T-cell (primary cell): ENCODE results near the gene XPO4. TPM values are rescaled to one million over a fixed set of nuclear protein-coding genes. Genes with fewer than 3 reads are reported as not detected.

Source experiments
- ATAC-seq, 4 experiments: fragments of 200-7000 bp in 3 of 4; fragments of 150-1000 bp in 1 of 4; cut with Tn5 transposase; replicated peaks in 1 of 4; 1 replicate in 3 of 4; 2 replicates in 1 of 4; pipeline ENCODE4 v1.10.0; 2021; ENCODE audit warnings: moderate library complexity in 3 of 4, mild to moderate bottlenecking in 2 of 4, moderate number of reproducible peaks in 1 of 4
- CTCF ChIA-PET, 2 donors: fragments of 300-600 bp; sonication (Branson Sonifier 250); formaldehyde crosslinking; loops; one replicate each; lab custom pipeline; 2022; ENCODE audit warnings: antibody characterized with exemption in 2 of 2; lab: Charles Lee
- POLR2A ChIA-PET, 2 donors: fragments of 300-600 bp; sonication (Branson Sonifier 250); formaldehyde crosslinking; loops; one replicate each; lab custom pipeline; 2022; ENCODE audit warnings: antibody characterized with exemption in 2 of 2; lab: Charles Lee
- DNase-seq, 35 experiments: peaks; one replicate each; pipeline versions ENCODE4 v3.0.0 to v3.0.0-alpha.2; 2013 to 2023
- H3K27ac ChIP-seq: one replicate; pipeline ENCODE4 v1.5.1; 2013; ENCODE audit warnings: low read length
- H3K27me3 ChIP-seq, 2 experiments: replicated peaks in 1 of 2; 1 replicate in 1 of 2; 2 replicates in 1 of 2; pipeline versions ENCODE4 v1.6.1 to v1.7.0; 2013; ENCODE audit warnings: low read length in 1 of 2, mixed read lengths in 1 of 2; ENCODE audit not compliant: control insufficient read depth in 2 of 2, insufficient read depth in 2 of 2; ENCODE audit errors: extremely low read depth in 1 of 2
- H3K36me3 ChIP-seq, 2 donors: 1 replicate in 1 of 2; 2 replicates in 1 of 2; pipeline versions ENCODE4 v1.6.1 to v1.7.0; 2013; ENCODE audit warnings: low read length in 1 of 2; ENCODE audit not compliant: control insufficient read depth in 2 of 2, insufficient read depth in 1 of 2; ENCODE audit errors: extremely low read depth in 1 of 2
- H3K4me1 ChIP-seq, 2 experiments: 1 replicate in 1 of 2; 2 replicates in 1 of 2; pipeline versions ENCODE4 v1.6.1 to v1.7.0; 2013; ENCODE audit warnings: low read length in 2 of 2, mixed read lengths in 1 of 2; ENCODE audit not compliant: insufficient read depth in 2 of 2, control insufficient read depth in 1 of 2; ENCODE audit errors: extremely low read depth in 1 of 2
- H3K4me3 ChIP-seq, 2 donors: 1 replicate in 1 of 2; 2 replicates in 1 of 2; pipeline versions ENCODE4 v1.5.1 to v1.7.0; 2013; ENCODE audit warnings: mild to moderate bottlenecking in 2 of 2, low read length in 1 of 2, moderate library complexity in 1 of 2; ENCODE audit not compliant: control insufficient read depth in 1 of 2; ENCODE audit errors: extremely low read depth in 1 of 2
- H3K9me3 ChIP-seq: 2 replicates; pipeline ENCODE4 v1.7.0; 2013
- H3K27ac Mint-ChIP-seq, 2 donors: one replicate each; pipeline ENCODE4 v1.8.0; 2020 to 2021; ENCODE audit warnings: mild to moderate bottlenecking in 2 of 2, mixed read lengths in 2 of 2
- H3K27me3 Mint-ChIP-seq, 2 donors: one replicate each; pipeline ENCODE4 v1.8.0; 2021 to 2022; ENCODE audit warnings: mixed read lengths in 2 of 2
- H3K36me3 Mint-ChIP-seq: one replicate; pipeline ENCODE4 v1.8.0; 2021; ENCODE audit warnings: mixed read lengths
- H3K4me1 Mint-ChIP-seq, 3 donors: one replicate each; pipeline ENCODE4 v1.8.0; 2020 to 2022; ENCODE audit warnings: mixed read lengths in 3 of 3, mild to moderate bottlenecking in 1 of 3
- H3K4me3 Mint-ChIP-seq, 3 donors: one replicate each; pipeline ENCODE4 v1.8.0; 2020 to 2022; ENCODE audit warnings: mild to moderate bottlenecking in 3 of 3, mixed read lengths in 3 of 3, moderate library complexity in 3 of 3
- H3K9me3 Mint-ChIP-seq, 3 donors: one replicate each; pipeline ENCODE4 v1.8.0; 2020 to 2022; ENCODE audit warnings: mixed read lengths in 3 of 3
- WGBS: methylation state at CpG from one replicate; pipeline ENCODE4 v1.1.5; 2013; ENCODE audit warnings: missing lambda C conversion rate; ENCODE audit not compliant: insufficient coverage; 5-methylcytosine and 5-hydroxymethylcytosine counted together
- total RNA-seq, 35 experiments: library from RNA in 6 of 35; stranded (reverse) in 6 of 35; fragments of 120-200 nt in 1 of 35; gene quantifications; one replicate each; pipeline versions ENCODE4 v1.2.1 to v1.2.4 and lab custom pipeline; 2013 to 2026

XPO4 gene
- total RNA-seq, 5 donors from 2014 or later (not counting 1 experiment from before 2014, with no cell fraction given) = 20.7 to 22.5 (median 22.0) TPM

DNA sequence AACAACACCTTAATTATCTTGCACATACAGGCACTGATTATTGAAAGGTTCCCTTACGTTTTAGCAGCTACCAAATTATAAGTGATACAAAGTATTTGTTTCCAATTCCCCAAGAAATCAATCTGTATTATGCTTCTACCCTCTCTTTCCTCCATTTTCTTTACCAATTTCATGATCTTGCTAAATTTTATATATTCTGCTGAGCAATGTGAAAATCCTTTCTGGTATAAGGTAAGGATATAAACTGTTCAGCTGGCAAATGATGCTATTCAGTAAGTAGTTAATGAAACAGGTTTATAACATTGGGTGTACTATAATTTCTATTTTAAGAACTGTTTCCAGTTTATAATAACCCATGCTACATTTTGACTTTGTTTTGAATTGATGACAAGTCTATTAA is 127.8 kb downstream of the XPO4 start:
- Mint-ChIP-seq H3K36me3 (peaks cover 12% of the 10 kb centered on the region), H3K9me3 (peaks cover 0 to 5% (median 3%) of the 10 kb centered on the region in 3 donors), H3K27ac (peak overlapping the region in 1 of 2 donors; percentile 98), H3K27me3 (no peaks in the 10 kb centered on the region), H3K4me3 (peak overlapping the region; percentile 88 to 99 (median 98)), H3K4me1 (peaks cover 31 to 43% (median 35%) of the 10 kb centered on the region in 3 donors)
- Histone ChIP-seq H3K4me1 (peaks cover 11 to 22% of the 10 kb centered on the region in 2 experiments), H3K4me3 (no peak overlapping the region), H3K9me3 (no peaks in the 10 kb centered on the region), H3K27ac (no peak overlapping the region), H3K27me3 (no peaks in the 10 kb centered on the region), H3K36me3 (no peaks in the 10 kb centered on the region)
- 100% methylated on average over 1 of the region's 1 CpG for WGBS
- DNase-seq (no peak), ATAC-seq (no peak)
- ChIA-PET POLR2A (no interaction called here), CTCF (no interaction called here)

- no peaks in the 10 kb centered on the region for H3K27me3 Mint-ChIP-seq
- peak within 1 kb of the TSS; percentile 98 to 100 for H3K27ac Mint-ChIP-seq
- DNase-seq (peak; percentile 83 to 97 (median 91)), ATAC-seq (peak; percentile 86 to 88 (median 88))
- H3K4me1 Mint-ChIP-seq = peaks cover 33 to 45% (median 39%) of the 10 kb centered on the region in 3 donors
- ChIA-PET CTCF (interaction anchor here (0.5 to 1.1 kb wide), 3 partner anchors 42 to 829 kb away, joined by 3 to 4 read pairs (median 3); no protein-coding TSS in a partner anchor), POLR2A (interaction anchor here in 1 of 2 donors (0.6 to 1.0 kb wide), 2 partner anchors 10 to 75 kb away, joined by 3 read pairs; no protein-coding TSS in a partner anchor)
- H3K4me3 Mint-ChIP-seq = peak within 1 kb of the TSS; percentile 88 to 99 (median 98)
- peak within 1 kb of the TSS; percentile 75 to 80 for H3K4me3 ChIP-seq
- H3K4me1 ChIP-seq = peaks cover 11 to 22% of the 10 kb centered on the region in 2 experiments
- no peaks in the 10 kb centered on the region for H3K27me3 ChIP-seq
- peaks cover under 1 to 9% (median 9%) of the 10 kb centered on the region in 3 donors for H3K9me3 Mint-ChIP-seq
- WGBS = under 1% methylated on average over 64 of the region's 72 CpGs
- H3K36me3 Mint-ChIP-seq = peaks cover 25% of the 10 kb centered on the region
- peak within 1 kb of the TSS; percentile 96 for H3K27ac ChIP-seq
- H3K9me3 ChIP-seq = peaks cover 4% of the 10 kb centered on the region
- H3K36me3 ChIP-seq = peaks cover 0 to 5% of the 10 kb centered on the region in 2 donors
Measured at GRCh38 chr13:20773194-20774080, 129.1 kb downstream of the XPO4 start, which contains the start of gene EEF1AKMT1. Gene EEF1AKMT1 (minus strand): TSS chr13:20773961. CDS start chr13:20757598, 16,363 bp downstream.

- ATAC-seq (no peak), DNase-seq (peak in 2 of 35 experiments; percentile 2 to 14)
- peaks cover 33 to 45% (median 39%) of the 10 kb centered on the region in 3 donors for H3K4me1 Mint-ChIP-seq
- H3K4me3 Mint-ChIP-seq = peak overlapping the region; percentile 88 to 99 (median 98)
- Histone ChIP-seq H3K27me3 (no peaks in the 10 kb centered on the region), H3K36me3 (peaks cover 0 to 5% of the 10 kb centered on the region in 2 donors), H3K4me3 (peak overlapping the region; percentile 75 to 80), H3K27ac (peak overlapping the region; percentile 96), H3K9me3 (peaks cover 9% of the 10 kb centered on the region), H3K4me1 (peaks cover 11 to 22% of the 10 kb centered on the region in 2 experiments)
- POLR2A ChIA-PET = interaction anchor here (0.7 to 1.0 kb wide), 2 partner anchors 11 to 209 kb away, joined by 3 read pairs; no protein-coding TSS in a partner anchor
- CTCF ChIA-PET = interaction anchor here (0.5 to 1.2 kb wide), 3 partner anchors 20 to 366 kb away, joined by 3 to 5 read pairs (median 4); no protein-coding TSS in a partner anchor
- H3K27ac Mint-ChIP-seq = peak overlapping the region; percentile 98 to 100
- 90% methylated on average over 2 of the region's 10 CpGs for WGBS
- peaks cover 34% of the 10 kb centered on the region for H3K36me3 Mint-ChIP-seq
- no peaks in the 10 kb centered on the region for H3K27me3 Mint-ChIP-seq
- H3K9me3 Mint-ChIP-seq = peaks cover 8 to 17% (median 12%) of the 10 kb centered on the region in 3 donors
Measured at GRCh38 chr13:20772401-20773131, 130.0 kb downstream of the XPO4 start.

- Histone ChIP-seq H3K27ac (no peak overlapping the region), H3K4me3 (no peak overlapping the region), H3K9me3 (peaks cover 9% of the 10 kb centered on the region), H3K27me3 (no peaks in the 10 kb centered on the region), H3K36me3 (peaks cover 0 to 5% of the 10 kb centered on the region in 2 donors), H3K4me1 (peaks cover 11 to 22% of the 10 kb centered on the region in 2 experiments)
- no CpG with 5 or more reads among the region's 1 CpG for WGBS
- peaks cover 38% of the 10 kb centered on the region for H3K36me3 Mint-ChIP-seq
- DNase-seq = no peak
- POLR2A ChIA-PET = interaction anchor here in 1 of 2 donors (0.5 kb wide), 1 partner anchor 134 kb away, joined by 8 read pairs; no protein-coding TSS in a partner anchor
- CTCF ChIA-PET = interaction anchor here in 1 of 2 donors (0.7 kb wide), 1 partner anchor 263 kb away, joined by 3 read pairs; no protein-coding TSS in a partner anchor
- H3K27ac Mint-ChIP-seq = peak overlapping the region; percentile 8 to 61
- H3K27me3 Mint-ChIP-seq = no peaks in the 10 kb centered on the region
- peaks cover 11 to 22% (median 16%) of the 10 kb centered on the region in 3 donors for H3K9me3 Mint-ChIP-seq
- H3K4me3 Mint-ChIP-seq = no peak overlapping the region
- ATAC-seq = no peak
- peaks cover 31 to 44% (median 36%) of the 10 kb centered on the region in 3 donors for H3K4me1 Mint-ChIP-seq
Measured at GRCh38 chr13:20769834-20770233, 132.7 kb downstream of the XPO4 start.

GRCh38 chr13:20769091-20769490 is 133.5 kb downstream of the XPO4 start:
- POLR2A ChIA-PET = no interaction called here
- no peaks in the 10 kb centered on the region for H3K27me3 Mint-ChIP-seq
- DNase-seq (no peak), ATAC-seq (no peak)
- peaks cover 30 to 36% (median 31%) of the 10 kb centered on the region in 3 donors for H3K4me1 Mint-ChIP-seq
- Histone ChIP-seq H3K4me1 (peaks cover 11 to 20% of the 10 kb centered on the region in 2 experiments), H3K36me3 (peaks cover 0 to 5% of the 10 kb centered on the region in 2 donors), H3K4me3 (no peak overlapping the region), H3K27me3 (no peaks in the 10 kb centered on the region), H3K27ac (no peak overlapping the region), H3K9me3 (peaks cover 9% of the 10 kb centered on the region)
- peaks cover 38% of the 10 kb centered on the region for H3K36me3 Mint-ChIP-seq
- CTCF ChIA-PET = no interaction called here
- WGBS = 50% methylated on average over 1 of the region's 2 CpGs
- no peak overlapping the region for H3K4me3 Mint-ChIP-seq
- H3K9me3 Mint-ChIP-seq = peaks cover 11 to 22% (median 16%) of the 10 kb centered on the region in 3 donors
- H3K27ac Mint-ChIP-seq = no peak overlapping the region
